Umbilical cord (tissue), 2 donors: Measurements from ENCODE around the gene SH3PXD2A. TPM values are rescaled to one million over a fixed set of nuclear protein-coding genes. Genes with fewer than 3 reads are reported as not detected.
A peak's percentile ranks its signal among the peaks of the same experiment; 100 is the strongest.

Experiments used
- DNase-seq: peaks from one replicate; pipeline ENCODE4 v3.0.0-alpha.2; 2015; ENCODE audit warnings: low spot score
- total RNA-seq: library from RNA; depleted of rRNA; stranded (reverse); fragments of >200 nt; gene quantifications from one replicate; pipeline ENCODE4 v1.2.3, GENCODE V29; 2014; ENCODE audit warnings: low replicate concordance; ENCODE audit not compliant: insufficient read depth

SH3PXD2A gene
- total RNA-seq, 1 donor from 2014 or later: 38.3 TPM

DNA sequence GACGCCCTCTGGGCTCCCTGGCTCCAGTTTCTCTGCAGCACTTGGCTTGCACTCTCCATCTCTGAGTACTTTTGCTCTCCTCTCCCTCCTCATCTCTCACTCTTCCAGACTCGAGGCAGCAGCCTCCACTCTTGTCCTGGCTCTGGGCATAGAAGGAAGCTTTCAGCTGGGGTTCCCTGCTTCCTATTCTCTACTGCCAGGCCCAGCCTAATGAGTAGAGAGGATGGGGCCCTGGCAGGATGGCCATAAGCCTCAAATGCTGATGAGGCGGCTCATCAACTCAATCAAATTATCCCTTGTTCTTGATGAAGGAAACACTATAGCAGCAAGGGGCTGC lies 306.1 kb downstream of the SH3PXD2A start:
- no peak for DNase-seq

DNA sequence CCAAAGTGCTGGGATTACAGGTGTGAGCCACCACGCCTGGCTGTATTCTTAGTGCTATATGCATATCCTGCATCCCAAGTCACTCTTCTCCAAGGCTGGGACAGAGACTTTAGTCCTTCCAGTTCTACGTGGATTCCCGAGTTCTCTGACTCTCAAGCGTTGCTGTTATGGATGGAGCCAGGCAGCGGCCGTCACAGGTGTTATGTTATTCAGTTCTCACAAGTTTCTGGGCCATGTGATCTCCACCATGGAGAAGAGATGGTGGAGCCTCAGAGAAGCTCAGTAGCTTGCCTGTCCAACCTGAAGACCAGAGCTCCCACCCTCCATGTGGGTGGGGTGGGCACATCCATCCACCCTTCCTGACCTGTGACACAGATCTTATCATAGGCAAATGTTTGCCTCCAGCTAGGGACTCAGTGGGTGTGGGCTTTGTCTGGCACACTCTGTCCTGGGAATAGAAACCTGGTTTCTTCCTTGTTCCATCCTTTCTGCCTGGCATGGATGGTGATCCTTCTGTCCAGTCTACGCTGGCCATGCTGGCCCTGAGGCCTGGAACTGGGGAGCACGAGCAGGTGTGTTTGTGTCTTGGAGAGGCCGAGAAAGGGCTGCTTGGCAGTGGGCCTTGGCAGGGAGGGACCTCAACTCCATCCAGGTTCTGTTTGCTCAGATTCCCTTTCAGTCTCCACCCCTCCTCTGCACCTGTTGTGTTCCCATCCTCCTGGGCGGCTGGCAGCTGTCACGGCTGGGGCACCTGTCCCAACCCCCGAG lies 306.6 kb downstream of the SH3PXD2A start:
- DNase-seq: no peak

DNA sequence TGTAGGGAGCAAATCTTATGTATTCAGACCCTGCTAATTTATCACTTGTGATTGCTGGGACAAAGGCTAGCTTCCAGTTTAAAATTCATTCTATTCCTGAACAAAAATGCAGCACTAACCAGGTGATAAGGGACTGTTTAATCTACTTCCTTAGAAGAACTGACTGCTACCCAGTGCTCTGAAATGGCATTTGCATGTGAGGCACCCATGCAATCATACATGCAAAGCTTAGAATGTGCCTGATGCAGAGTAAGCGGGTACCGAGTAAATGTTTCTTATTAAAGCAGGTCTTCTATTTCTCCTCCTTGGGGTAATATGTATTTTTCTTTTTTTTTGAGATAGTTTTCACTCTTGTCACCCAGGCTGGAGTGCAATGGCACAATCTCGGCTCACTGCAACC lies 307.4 kb downstream of the SH3PXD2A start:
- no peak for DNase-seq

DNA sequence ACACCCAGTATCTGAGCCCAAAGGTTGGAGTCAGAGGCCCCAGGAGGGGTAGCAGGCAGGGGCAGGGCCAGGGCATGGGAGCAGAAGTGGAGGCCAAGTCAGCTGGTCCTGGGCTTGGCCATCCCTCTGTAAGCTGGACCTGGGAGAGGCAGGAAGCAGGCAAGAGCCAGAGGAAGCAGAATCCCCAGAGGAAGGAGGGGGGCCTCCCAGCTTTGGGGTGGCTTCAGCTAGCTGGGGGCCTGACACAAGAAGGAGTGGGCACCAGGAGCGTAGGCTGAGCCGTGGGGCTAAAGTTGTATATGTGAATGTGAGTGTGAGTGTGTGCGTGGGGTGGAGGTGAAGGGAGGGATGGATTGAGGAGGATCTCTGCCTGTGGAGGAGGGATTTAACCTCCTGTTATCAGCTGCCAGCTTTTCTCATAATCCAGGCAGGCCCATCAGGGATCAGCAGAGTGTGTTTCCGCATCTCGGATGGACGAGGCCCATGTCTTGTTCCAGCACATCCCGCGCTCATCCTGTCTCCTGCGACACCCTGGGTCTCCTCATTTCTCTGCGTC lies 307.9 kb downstream of the SH3PXD2A start:
- peak; percentile 92 for DNase-seq

DNA sequence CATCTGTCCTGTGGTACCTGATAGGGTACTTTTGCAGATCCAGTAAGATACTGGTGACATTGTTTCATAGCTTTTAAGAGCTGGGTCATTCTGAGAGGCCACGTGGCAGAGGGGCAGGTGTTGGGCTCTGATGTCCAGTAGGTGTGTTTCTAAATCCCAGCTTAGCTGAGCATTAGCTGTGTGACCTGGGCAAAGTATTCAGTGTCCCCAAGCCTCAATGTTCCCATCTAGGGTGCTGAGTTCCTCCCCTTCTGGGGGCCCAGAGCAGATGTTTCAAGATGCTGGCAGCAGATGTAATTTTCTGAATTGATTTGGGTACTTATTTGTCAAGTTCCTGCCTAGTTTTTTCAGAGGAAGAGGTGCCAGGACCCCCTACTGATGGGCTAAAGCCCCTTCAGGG lies 309.0 kb downstream of the SH3PXD2A start:
- no peak for DNase-seq

DNA sequence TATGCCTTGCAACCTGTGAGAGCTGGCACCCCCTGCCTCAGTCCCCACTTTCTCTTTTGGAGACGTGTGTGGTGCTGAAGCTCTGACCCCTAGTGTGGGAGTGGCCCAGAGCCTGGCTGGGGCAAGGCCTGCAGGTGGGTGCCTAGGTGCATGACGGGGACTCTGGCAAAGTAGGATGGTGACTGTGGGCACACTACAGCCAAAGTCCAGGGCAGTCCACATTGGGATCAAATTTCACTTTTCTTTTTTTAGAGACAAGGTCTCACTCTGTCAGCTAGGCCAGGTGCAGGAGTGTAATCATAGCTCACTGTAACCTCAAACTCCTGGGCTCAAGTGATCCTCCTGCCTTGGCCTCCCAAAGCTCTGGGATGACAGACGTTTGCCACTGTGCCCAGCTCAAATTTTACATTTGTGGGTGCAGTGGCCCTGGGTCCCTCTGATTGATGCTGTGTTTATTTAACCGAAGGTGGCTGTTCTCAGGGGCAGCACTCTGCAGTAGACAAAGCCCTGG lies 309.6 kb downstream of the SH3PXD2A start:
- no peak for DNase-seq

DNA sequence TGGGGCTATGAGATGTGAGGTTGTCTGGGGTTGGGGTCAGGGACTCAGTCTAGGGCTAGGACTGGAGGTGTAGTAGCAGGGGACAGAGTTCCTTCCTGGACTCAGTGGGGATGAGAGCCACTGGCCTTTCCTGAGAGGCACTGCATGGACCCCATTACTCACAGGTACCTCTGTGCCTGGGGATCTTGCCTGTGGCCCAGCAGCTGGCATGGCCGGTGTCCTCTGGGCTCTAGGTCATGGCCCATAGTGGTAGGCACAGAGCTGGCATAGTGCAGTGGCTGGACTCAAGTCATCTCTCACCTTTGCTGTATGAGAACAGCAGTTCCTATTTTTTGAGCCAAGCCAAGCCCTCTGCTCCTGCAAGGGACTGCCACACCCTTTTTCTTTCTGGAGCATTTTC lies 310.0 kb downstream of the SH3PXD2A start:
- no peak for DNase-seq

DNA sequence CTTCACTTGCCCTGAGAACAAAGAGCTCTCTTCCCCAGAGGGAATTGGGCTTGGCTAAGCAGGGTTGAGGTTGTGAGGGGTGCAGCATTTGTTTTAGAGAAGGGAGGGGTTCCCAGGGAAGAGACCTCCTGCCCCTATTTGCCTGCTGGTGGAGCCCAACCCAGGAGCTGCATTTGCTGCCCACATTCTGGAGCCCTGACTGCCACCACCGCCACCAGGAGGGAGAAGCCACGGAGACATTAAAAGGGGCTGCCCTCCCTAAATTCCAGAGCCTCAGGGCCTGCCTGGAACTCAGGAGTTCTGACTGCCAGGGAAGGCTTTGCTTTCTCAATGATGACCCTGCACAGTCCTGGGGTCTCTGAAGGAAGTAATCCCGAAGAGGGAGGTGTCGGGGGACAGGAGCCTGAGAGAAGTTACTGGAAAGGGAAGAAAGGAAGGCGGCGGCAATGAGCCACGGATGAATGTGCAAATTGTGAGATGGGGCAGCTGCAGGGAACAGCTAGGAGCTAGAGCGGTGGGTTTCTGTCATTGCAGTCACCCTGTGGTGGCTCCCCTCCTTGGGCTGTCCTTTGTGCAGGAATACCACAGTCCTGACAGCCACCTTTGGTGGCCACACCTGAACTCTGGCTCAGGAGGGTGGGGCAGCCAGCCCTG lies 310.6 kb downstream of the SH3PXD2A start:
- no peak for DNase-seq

Other genes starting within 250 kb of the SH3PXD2A start
- 28.6 TPM for gene STN1, start 62.6 kb upstream of the SH3PXD2A start, total RNA-seq
- gene SLK, start 111.6 kb upstream of the SH3PXD2A start, total RNA-seq: 128 TPM
- 175 TPM for gene COL17A1, start 230.3 kb upstream of the SH3PXD2A start, total RNA-seq